Nephron progenitor cell (in vitro differentiated cells): ENCODE measurements around the gene TNN.

Experiments
- DNase-seq: peaks from one replicate; pipeline ENCODE4 v3.0.0; 2021
- H3K27ac Mint-ChIP-seq: 2 replicates; pipeline ENCODE4 v1.8.0; 2021; ENCODE audit warnings: mild to moderate bottlenecking, moderate library complexity, mixed read lengths
- H3K27me3 Mint-ChIP-seq: 2 replicates; pipeline ENCODE4 v1.8.0; 2021; ENCODE audit warnings: mild to moderate bottlenecking, low read depth, mixed read lengths; ENCODE audit not compliant: poor library complexity
- H3K36me3 Mint-ChIP-seq: 2 replicates; pipeline ENCODE4 v1.8.0; 2021; ENCODE audit warnings: low read depth, mixed read lengths
- H3K4me1 Mint-ChIP-seq: 2 replicates; pipeline ENCODE4 v1.8.0; 2021; ENCODE audit warnings: mixed read lengths
- H3K4me3 Mint-ChIP-seq: 2 replicates; pipeline ENCODE4 v1.8.0; 2021; ENCODE audit warnings: mild to moderate bottlenecking, moderate library complexity, mixed read lengths
- H3K9me3 Mint-ChIP-seq: 2 replicates; pipeline ENCODE4 v1.8.0; 2021; ENCODE audit warnings: mild to moderate bottlenecking, moderate library complexity, mixed read lengths
- CTCF ChIP-seq: fragments of 200-600 bp; sonication (generic); IDR thresholded peaks from 2 replicates; pipeline ENCODE4 v1.5.0; 2021; ENCODE audit warnings: antibody characterized with exemption

Gene TNN

GRCh38 chr1:175129997-175130648 lies 62.5 kb downstream of the TNN start:
- no peaks in the 10 kb centered on the region for H3K9me3 Mint-ChIP-seq
- no peaks in the 10 kb centered on the region for H3K36me3 Mint-ChIP-seq
- no peak overlapping the region for H3K27ac Mint-ChIP-seq
- H3K4me1 Mint-ChIP-seq = peaks cover 5% of the 10 kb centered on the region
- TF ChIP-seq CTCF = no peak
- no peak overlapping the region for H3K4me3 Mint-ChIP-seq
- no peak for DNase-seq
- H3K27me3 Mint-ChIP-seq = peaks cover 9% of the 10 kb centered on the region

GRCh38 chr1:175130649-175131045 lies 63.0 kb downstream of the TNN start:
- DNase-seq = no peak
- no peak for TF ChIP-seq CTCF
- H3K9me3 Mint-ChIP-seq = no peaks in the 10 kb centered on the region
- no peak overlapping the region for H3K4me3 Mint-ChIP-seq
- no peaks in the 10 kb centered on the region for H3K36me3 Mint-ChIP-seq
- H3K27me3 Mint-ChIP-seq = peaks cover 11% of the 10 kb centered on the region
- H3K27ac Mint-ChIP-seq = no peak overlapping the region
- H3K4me1 Mint-ChIP-seq = peaks cover 5% of the 10 kb centered on the region

- no peak for TF ChIP-seq CTCF
- peaks cover 8% of the 10 kb centered on the region for H3K27me3 Mint-ChIP-seq
- peaks cover 5% of the 10 kb centered on the region for H3K4me1 Mint-ChIP-seq
- H3K4me3 Mint-ChIP-seq = no peak overlapping the region
- H3K9me3 Mint-ChIP-seq = no peaks in the 10 kb centered on the region
- DNase-seq = no peak
- no peak overlapping the region for H3K27ac Mint-ChIP-seq
- H3K36me3 Mint-ChIP-seq = no peaks in the 10 kb centered on the region
Measured at GRCh38 chr1:175131095-175131494, 63.5 kb downstream of the TNN start.

GRCh38 chr1:175132436-175132835 lies 64.8 kb downstream of the TNN start:
- DNase-seq = no peak
- H3K36me3 Mint-ChIP-seq = no peaks in the 10 kb centered on the region
- H3K27ac Mint-ChIP-seq = no peak overlapping the region
- H3K27me3 Mint-ChIP-seq = peaks cover 7% of the 10 kb centered on the region
- no peak for TF ChIP-seq CTCF
- H3K9me3 Mint-ChIP-seq = no peaks in the 10 kb centered on the region
- no peak overlapping the region for H3K4me3 Mint-ChIP-seq
- H3K4me1 Mint-ChIP-seq = peaks cover 5% of the 10 kb centered on the region

GRCh38 chr1:175133673-175134435 lies 66.2 kb downstream of the TNN start:
- H3K4me1 Mint-ChIP-seq = peaks cover 5% of the 10 kb centered on the region
- H3K36me3 Mint-ChIP-seq = no peaks in the 10 kb centered on the region
- H3K27me3 Mint-ChIP-seq = peaks cover 7% of the 10 kb centered on the region
- no peaks in the 10 kb centered on the region for H3K9me3 Mint-ChIP-seq
- no peak for TF ChIP-seq CTCF
- DNase-seq = no peak
- H3K27ac Mint-ChIP-seq = no peak overlapping the region
- no peak overlapping the region for H3K4me3 Mint-ChIP-seq

GRCh38 chr1:175134500-175134899 lies 66.9 kb downstream of the TNN start:
- H3K27ac Mint-ChIP-seq = no peak overlapping the region

More at GRCh38 chr1:175134500-175134899, 66.9 kb downstream of the TNN start:
- Mint-ChIP-seq H3K9me3 (no peaks in the 10 kb centered on the region), H3K27me3 (peaks cover 7% of the 10 kb centered on the region), H3K4me1 (peaks cover 5% of the 10 kb centered on the region), H3K36me3 (no peaks in the 10 kb centered on the region), H3K4me3 (no peak overlapping the region)
- TF ChIP-seq CTCF = no peak
- DNase-seq = no peak
